Stimulated activated CD4-positive, alpha-beta T cell treated with anti-CD3 and anti-CD28 coated beads, TNF-alpha, amount 100 ng/mL, for 48 hours (primary cell): Measurements from ENCODE around the gene FAM163A.
"Not testable (repeated sequence)": the region's sequence is repeated elsewhere in the genome, so short reads cannot be mapped to it uniquely, and the experiment has no call there.

ENCODE experiments used
- DNase-seq, 3 donors: peaks; one replicate each; pipeline ENCODE4 v3.0.0-alpha.2; 2020; ENCODE audit warnings: low read depth in 3 of 3

The FAM163A gene

GRCh38 chr1:179815641-179816040, 72.5 kb downstream of the FAM163A start:
- DNase-seq: no peak

DNA sequence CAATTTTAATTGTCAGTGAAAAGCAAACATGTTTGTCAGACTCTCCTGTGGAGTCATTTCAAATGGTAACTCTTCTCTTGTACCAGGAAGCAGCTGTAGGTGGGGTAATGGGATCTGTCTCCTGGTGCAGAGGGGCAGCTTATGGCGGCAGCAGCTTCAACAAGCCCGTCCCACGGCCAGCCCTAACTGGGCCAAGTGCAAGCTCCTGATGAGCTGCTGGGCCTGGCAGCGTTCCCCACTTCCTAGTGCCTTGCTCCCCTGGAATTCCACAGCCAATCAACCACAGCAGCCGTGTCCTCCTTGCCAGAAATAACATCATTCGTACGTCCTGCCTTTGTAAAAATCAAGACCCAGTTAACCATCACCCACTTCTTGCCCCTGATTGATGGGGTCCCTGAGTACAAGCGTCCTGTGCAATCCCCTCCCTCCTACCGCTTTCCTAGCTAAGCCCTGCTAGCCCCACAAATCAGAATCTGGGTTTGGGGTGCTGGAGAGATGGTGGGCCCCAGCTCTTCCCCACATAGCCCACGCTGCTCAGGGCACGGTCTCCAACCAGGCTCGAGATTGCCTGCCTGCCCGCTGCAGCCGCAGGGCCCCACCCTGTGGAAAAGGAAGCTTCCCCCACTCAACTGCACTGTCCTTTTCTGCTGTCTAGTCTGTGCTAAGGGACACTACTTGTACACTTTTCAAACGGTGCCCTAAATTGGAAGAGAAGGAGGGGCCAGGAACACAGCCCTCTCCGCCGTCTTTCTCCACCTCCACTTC, 73.3 kb downstream of the FAM163A start:
- no peak for DNase-seq

DNA sequence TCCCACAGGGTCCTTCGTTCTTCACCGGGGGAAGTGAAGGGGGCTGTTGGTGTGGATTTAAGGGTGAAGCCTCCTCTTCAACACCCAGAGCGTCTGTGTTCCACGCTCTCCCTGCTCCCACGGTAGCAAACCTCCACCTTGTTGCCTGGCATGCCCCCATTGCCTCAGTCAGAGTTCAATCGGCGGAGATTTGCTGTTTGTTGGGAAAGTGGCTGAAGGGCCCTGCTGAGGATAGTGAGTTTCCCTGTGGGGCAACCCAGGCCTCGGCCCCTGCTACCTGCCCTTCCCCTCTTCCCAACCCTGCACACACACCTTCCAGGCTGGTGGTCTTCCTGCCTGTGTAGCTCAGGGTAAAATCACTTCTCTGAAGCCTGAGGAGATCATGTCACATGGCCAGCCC, 74.0 kb downstream of the FAM163A start:
- no peak for DNase-seq

GRCh38 chr1:179817789-179818188, 74.7 kb downstream of the FAM163A start:
- no peak for DNase-seq

DNA sequence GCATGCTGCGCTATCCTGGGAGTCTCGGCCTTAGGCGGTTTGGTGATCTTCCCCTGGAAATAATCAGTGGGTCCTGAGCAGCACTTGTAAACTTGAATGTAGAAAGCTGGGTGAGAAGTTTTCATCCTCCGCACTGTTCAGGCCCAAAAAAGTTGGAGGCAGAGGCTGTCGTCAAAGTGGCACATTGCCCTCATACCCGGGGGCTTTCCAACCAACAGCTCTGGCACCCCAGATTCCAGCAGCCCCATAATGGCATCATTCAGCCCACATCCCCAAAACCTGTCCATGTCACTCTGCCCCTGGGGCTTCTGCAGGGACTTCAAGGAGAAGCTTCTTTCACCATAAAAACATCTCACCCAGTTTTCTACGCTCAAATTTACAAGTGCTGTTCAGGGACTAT, 75.2 kb downstream of the FAM163A start:
- DNase-seq: no peak

DNA sequence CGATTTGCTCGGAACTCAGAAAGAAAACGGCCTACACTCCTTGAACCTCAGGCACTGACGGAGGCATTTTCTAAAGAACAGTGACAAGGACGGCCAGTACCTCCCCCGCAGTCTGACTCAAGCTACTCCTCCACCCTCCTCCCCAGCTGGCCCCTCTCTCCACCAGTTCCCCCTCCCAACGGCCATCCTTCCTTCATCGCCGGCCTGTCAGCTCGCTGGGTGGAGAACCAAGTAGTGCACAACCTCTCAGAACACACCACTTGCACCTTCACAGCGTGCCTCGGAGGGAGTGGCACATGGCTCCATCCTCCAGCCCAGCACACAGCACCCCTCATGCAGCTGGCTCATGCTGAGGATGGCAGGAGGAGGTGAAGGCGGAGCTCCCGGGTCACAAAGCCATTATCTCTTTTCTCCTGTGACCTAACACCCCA, 75.7 kb downstream of the FAM163A start:
- DNase-seq: no peak

DNA sequence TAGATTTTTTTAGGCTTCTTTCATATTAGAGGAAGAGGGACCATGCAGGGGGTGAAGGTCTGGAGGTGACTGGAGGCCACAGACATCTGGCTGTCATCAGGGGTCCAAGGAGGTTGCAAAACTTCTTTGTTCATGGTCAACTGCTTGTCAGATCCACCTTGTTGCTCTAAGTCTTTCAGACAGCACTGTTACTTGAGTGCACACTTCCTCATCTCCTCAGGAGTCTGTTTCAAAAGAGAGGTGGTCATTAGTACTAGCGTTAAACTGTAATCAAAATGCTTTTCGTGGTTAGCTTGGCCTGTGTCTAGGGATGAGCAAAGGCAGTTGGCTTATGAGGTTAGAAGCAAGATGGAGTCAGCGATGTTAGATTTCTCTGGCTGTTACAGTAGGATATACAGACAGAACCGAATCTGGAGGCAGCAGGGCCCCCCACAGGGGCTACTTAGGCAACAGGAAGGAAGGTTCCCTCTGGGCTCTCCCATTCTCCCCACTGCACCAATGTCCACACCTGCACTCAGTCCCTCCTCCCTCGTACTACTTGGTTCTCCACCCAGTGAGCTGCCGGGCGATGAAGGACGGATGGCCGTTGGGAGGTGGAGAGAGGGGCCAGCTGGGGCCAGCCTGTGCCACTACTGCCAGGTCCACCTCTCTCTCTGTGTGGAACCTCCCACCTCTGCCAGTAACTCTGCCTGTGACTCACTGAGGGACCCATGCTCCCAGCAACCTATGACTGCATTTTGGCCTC, 77.3 kb downstream of the FAM163A start:
- no peak for DNase-seq

- no peak for DNase-seq
Measured at GRCh38 chr1:179821524-179821923, 78.4 kb downstream of the FAM163A start.

GRCh38 chr1:179822065-179822464, 79.0 kb downstream of the FAM163A start:
- no peak for DNase-seq

DNA sequence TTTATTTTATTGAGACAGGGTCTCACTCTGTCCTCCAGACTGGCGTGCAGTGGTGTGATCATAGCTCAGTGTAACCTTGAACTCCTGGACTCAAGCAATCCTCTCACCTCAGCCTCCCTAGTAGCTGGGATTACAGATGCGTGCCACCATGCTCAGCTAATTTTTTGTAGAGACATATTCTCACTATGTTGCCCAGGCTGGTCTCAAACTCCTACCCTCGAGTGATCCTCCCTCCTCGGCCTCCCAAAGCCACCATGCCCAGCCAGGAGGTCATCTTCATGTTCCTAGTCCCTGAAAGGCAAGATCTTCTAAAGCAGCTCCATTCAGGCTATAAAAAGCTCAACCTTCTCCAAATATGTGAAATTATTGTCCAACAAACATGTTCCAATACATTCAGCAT, 80.6 kb downstream of the FAM163A start:
- DNase-seq: no peak

GRCh38 chr1:179824265-179824664, 81.2 kb downstream of the FAM163A start:
- DNase-seq: no peak

- no peak for DNase-seq
Measured at GRCh38 chr1:179825206-179825605, 82.1 kb downstream of the FAM163A start.

DNA sequence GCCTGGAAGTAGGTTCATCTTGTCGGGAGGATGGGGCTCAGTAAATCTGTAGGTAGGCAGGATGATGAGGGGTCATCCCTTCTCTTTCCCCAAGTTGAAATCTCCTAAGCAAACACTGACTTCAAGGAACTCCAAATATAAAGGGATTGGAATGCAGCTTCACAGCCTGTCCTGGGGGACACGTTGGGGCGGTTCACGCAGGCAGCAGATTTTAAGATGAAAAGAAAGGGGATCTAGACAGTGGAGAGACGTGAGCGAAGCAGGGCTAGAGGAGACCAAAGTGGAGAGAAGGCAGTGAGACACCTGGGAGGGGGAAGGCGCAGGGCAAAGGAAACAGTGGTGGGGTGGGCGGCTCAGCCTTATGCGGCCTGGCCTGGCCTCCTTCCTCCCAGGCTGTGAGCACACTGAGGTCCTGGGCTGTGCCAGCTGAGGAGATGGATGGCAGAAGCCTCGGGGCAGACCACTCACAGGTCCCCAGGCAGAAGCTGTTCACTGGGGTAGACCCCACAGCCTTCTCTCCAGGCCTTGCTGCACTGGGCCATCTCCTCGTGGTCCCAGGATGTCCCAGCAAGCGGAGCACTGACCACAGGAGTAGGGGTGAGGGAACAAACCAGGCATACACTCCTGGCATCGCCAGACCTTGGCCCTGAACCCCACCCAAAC, 82.8 kb downstream of the FAM163A start:
- no peak for DNase-seq

- no peak for DNase-seq
Measured at GRCh38 chr1:179826626-179827280, 83.7 kb downstream of the FAM163A start.

DNA sequence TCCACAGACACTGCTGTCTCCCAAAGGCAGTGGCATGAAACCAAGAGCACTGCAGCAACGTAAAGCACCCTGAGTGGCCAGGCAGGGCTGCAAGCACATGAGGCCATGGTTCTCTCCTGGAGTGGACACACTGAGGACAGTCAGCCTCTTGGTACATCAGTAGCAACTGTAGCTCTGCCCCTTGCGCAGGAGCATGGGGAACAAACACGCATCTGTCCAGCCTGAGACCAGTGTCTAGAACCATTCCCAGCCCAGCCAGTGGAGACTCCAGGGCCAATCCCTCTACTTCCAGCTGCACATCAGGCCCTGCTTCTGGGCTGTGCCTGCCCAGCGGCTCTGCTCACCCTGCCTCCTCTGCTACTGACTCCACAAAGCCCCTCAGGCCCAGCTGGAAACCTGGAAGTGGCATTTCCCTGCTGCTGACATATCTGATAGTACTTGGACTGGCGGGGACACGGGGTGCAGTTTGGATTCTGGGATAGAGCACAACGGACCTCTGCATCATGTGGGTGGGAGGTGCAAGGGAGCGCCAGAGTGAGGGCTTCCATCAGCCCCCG, 85.5 kb downstream of the FAM163A start:
- DNase-seq: no peak

- DNase-seq: no peak
Measured at GRCh38 chr1:179831225-179831624, 88.1 kb downstream of the FAM163A start.

- no peak for DNase-seq
Measured at GRCh38 chr1:179831852-179832699, 89.0 kb downstream of the FAM163A start.

DNA sequence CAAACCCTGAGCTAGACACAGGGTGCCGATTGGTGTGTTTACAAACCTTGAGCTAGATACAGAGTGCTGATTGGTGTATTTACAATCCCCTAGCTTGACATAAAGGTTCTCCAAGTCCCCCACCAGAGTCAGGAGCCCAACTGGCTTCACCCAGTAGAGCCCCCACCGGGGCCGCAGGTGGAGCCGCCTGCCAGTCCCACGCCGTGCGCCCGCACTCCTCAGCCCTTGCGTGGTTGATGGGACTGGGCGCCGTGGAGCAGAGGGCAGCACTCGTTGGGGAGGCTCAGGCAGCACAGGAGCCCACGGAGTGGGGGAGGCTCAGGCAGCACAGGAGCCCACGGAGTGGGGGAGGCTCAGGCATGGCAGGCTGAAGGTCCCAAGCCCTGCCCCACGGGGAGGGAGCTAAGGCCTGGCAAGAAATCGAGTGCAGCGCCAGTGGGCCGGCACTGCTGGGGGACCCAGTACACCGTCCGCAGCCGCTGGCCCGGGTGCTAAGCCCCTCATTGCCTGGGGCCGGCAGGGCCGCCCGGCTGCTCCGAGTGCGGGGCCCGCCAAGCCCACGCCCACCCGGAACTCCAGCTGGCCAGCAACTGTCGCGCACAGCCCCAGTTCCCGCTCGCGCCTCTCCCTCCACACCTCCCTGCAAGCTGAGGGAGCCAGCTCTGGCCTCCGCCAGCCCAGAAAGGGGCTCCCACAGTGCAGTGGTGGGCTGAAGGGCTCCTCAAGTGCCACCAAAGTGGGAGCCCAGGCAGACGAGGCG, 93.8 kb downstream of the FAM163A start:
- not testable (repeated sequence) for DNase-seq

DNA sequence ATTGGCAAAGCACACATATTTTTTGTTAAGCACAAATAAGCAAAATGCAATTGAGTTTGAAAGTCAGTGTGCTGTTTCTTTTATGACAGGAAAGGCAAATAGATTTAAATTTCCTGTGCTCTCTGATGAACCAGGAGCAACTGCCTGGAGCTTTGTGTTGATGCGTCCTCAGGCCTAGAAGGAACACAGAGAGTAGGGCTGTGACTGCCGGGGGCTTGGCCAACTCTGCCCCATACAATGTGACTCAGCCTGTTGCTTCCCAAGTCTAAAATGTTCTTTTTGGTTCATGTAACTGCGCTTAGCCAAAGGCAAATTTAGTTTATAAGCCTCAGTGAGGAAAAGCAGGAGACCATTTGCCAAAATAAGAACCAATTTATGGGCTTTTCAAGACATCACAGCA, 97.0 kb downstream of the FAM163A start:
- DNase-seq: no peak

- DNase-seq: no peak
Measured at GRCh38 chr1:179848233-179848632, 105.1 kb downstream of the FAM163A start.
